K562 (cell line): ENCODE measurements around the gene SH3TC1. TPM values are rescaled to one million over a fixed set of nuclear protein-coding genes. Genes with fewer than 3 reads are reported as not detected.

Experiments used
- ATAC-seq: fragments of 200-7000 bp; cut with Tn5 transposase; 3 replicates; pipeline ENCODE4 v1.9.1; 2020; ENCODE audit warnings: moderate library complexity
- BruUV-seq: library from RNA; stranded (reverse); fragments of 400-500 nt; replicated peaks from 2 replicates; lab custom pipeline; 2021; lab: Mats Ljungman, UMichigan
- CTCF ChIA-PET: fragments of 300-600 bp; formaldehyde crosslinking; extraction: SDS; loops from one replicate; lab custom pipeline; 2021; ENCODE audit warnings: low intra/inter-chr PET ratio; lab: Yijun Ruan, JAX
- POLR2A ChIA-PET: fragments of 300-600, 350-650 bp; sonication (Branson Sonifier 250); formaldehyde crosslinking; extraction: SDS; loops from one replicate; lab custom pipeline; 2021; ENCODE audit warnings: antibody characterized with exemption, inconsistent platforms; lab: Yijun Ruan, JAX
- DNase-seq, 4 experiments: peaks; one replicate each; pipeline versions ENCODE4 v3.0.0 to v3.0.0-alpha.2; 2011 to 2018; ENCODE audit warnings: low spot score in 3 of 4, mixed read lengths in 3 of 4; ENCODE audit errors: extremely low read depth in 1 of 4
- FAIRE-seq: peaks from 2 replicates; lab custom pipeline; 2011; peaks lifted over from hg19 to GRCh38; lab: Jason Lieb, UNC
- H2AFZ ChIP-seq: 2 replicates; pipeline ENCODE4 v1.6.0; 2011; ENCODE audit warnings: low read depth, low read length, control low read depth, inconsistent platforms
- H3K27ac ChIP-seq: fragments of 200-600 bp; 3 replicates; pipeline ENCODE4 v1.8.0; 2011; ENCODE audit warnings: low read depth, mild to moderate bottlenecking, control low read depth, inconsistent platforms, low read length, moderate library complexity, mixed read lengths; ENCODE audit errors: extremely low read depth
- H3K27me3 ChIP-seq, 2 experiments: fragments of 300-600 bp in 1 of 2; 2 replicates in 1 of 2; 3 replicates in 1 of 2; pipeline versions ENCODE4 v1.6.0 to v1.8.0; 2011; ENCODE audit warnings: inconsistent platforms in 2 of 2, low read length in 2 of 2, mild to moderate bottlenecking in 1 of 2, mixed read lengths in 1 of 2, moderate library complexity in 1 of 2; ENCODE audit not compliant: control insufficient read depth in 2 of 2, insufficient read depth in 2 of 2
- H3K36me3 ChIP-seq: fragments of 300-600 bp; 3 replicates; pipeline ENCODE4 v1.8.0; 2011; ENCODE audit warnings: mild to moderate bottlenecking, low read length, inconsistent platforms; ENCODE audit not compliant: control insufficient read depth, insufficient read depth
- H3K4me1 ChIP-seq, 2 experiments: fragments of 200-600 bp in 1 of 2; replicated peaks in 1 of 2; 2 replicates in 1 of 2; 3 replicates in 1 of 2; pipeline versions ENCODE4 v1.5.1 to v1.8.0; 2011; ENCODE audit warnings: inconsistent platforms in 2 of 2, low read length in 2 of 2, mild to moderate bottlenecking in 1 of 2, mixed read lengths in 1 of 2, moderate library complexity in 1 of 2; ENCODE audit not compliant: control insufficient read depth in 2 of 2, insufficient read depth in 2 of 2
- H3K4me2 ChIP-seq: 2 replicates; pipeline ENCODE4 v1.6.1; 2011; ENCODE audit warnings: low read length, control low read depth, inconsistent platforms, mixed read lengths; ENCODE audit not compliant: insufficient read depth
- H3K4me3 ChIP-seq: fragments of 200-600 bp; sonication (generic), shearing (Covaris generic); 2 replicates; pipeline ENCODE4 v1.5.1; 2016; ENCODE audit warnings: control low read depth, inconsistent platforms
- H3K79me2 ChIP-seq: fragments of 200-600 bp; 3 replicates; pipeline ENCODE4 v1.8.0; 2011; ENCODE audit warnings: low read length, inconsistent platforms; ENCODE audit not compliant: control insufficient read depth, insufficient read depth
- H3K9ac ChIP-seq, 2 experiments: 2 replicates each; pipeline versions ENCODE4 v1.6.0 to v1.6.1; 2011; ENCODE audit warnings: low read depth in 2 of 2, low read length in 2 of 2, control low read depth in 1 of 2, inconsistent platforms in 1 of 2, mild to moderate bottlenecking in 1 of 2, mixed read lengths in 1 of 2; ENCODE audit not compliant: insufficient read depth in 1 of 2
- H3K9me1 ChIP-seq: one replicate; pipeline ENCODE4 v1.6.0; 2011; ENCODE audit warnings: inconsistent platforms, mild to moderate bottlenecking, low read length, moderate library complexity; ENCODE audit not compliant: control insufficient read depth, insufficient read depth
- H3K9me3 ChIP-seq: replicated peaks from 2 replicates; pipeline ENCODE4 v1.5.1; 2011; ENCODE audit warnings: low read depth, low read length, inconsistent platforms; ENCODE audit not compliant: control insufficient read depth, insufficient read depth
- H4K20me1 ChIP-seq: replicated peaks from 2 replicates; pipeline ENCODE4 v1.6.1; 2011; ENCODE audit warnings: low read length, inconsistent platforms, mixed read lengths; ENCODE audit not compliant: control insufficient read depth, insufficient read depth
- CTCF ChIP-seq, 3 experiments: IDR thresholded peaks in 2 of 3; conservative IDR thresholded peaks in 1 of 3; 2 replicates each; pipeline ENCODE4 v1.5.1; 2011 to 2012; ENCODE audit warnings: low read length in 3 of 3, mild to moderate bottlenecking in 3 of 3, control low read depth in 2 of 3, improper control_type of control experiment in 1 of 3, inconsistent platforms in 1 of 3, low read depth in 1 of 3, mixed read lengths in 1 of 3, moderate library complexity in 1 of 3; ENCODE audit not compliant: insufficient read depth in 2 of 3
- MLX ChIP-seq, 2 experiments: fragments of 450-650 bp in 1 of 2; sonication (generic) in 1 of 2; formaldehyde crosslinking; conservative IDR thresholded peaks; 2 replicates each; pipeline versions ENCODE4 v1.4.0 to v1.8.1; 2020 to 2022; ENCODE audit warnings: mild to moderate bottlenecking in 1 of 2, missing genetic modification reagents in 1 of 2
- RAD21 ChIP-seq, 2 experiments: fragments of 250-450 bp in 1 of 2; fragments of 450-650 bp in 1 of 2; sonication (Bioruptor Pico) in 1 of 2; formaldehyde crosslinking in 1 of 2; IDR thresholded peaks in 1 of 2; conservative IDR thresholded peaks in 1 of 2; 2 replicates each; pipeline versions ENCODE4 v1.4.0 to v1.8.0; 2020 to 2022; ENCODE audit warnings: mild to moderate bottlenecking in 2 of 2, moderate library complexity in 1 of 2
- SMAD3 ChIP-seq: fragments of 450-650 bp; formaldehyde crosslinking; conservative IDR thresholded peaks from 2 replicates; pipeline ENCODE4 v1.4.0; 2020; ENCODE audit warnings: mild to moderate bottlenecking
- ZNF282 ChIP-seq: sonication (generic); formaldehyde crosslinking; IDR thresholded peaks from 2 replicates; pipeline ENCODE4 v1.8.1; 2023; ENCODE audit warnings: missing genetic modification reagents
- WGBS: fragments of 100-300 bp; shearing (Covaris generic); methylation state at CpG from one replicate; pipeline ENCODE4 v1.1.6; 2016; ENCODE audit warnings: low coverage, mixed read lengths; ENCODE audit not compliant: insufficient coverage; ENCODE audit errors: missing lambda C conversion rate; 5-methylcytosine and 5-hydroxymethylcytosine counted together
- in situ Hi-C: fragments of 300-500 bp; cut with MboI; formaldehyde crosslinking; loops from 4 replicates; pipeline ENCODE4 v1.15.0; 2018; ENCODE audit warnings: inconsistent platforms, mixed read lengths
- intact Hi-C: fragments of 100-400 bp; cut with micrococcal nuclease; formaldehyde crosslinking; loops from 2 replicates; pipeline ENCODE4 v1.14.2; 2022
- polyA plus RNA-seq, 8 experiments: library from polyadenylated mRNA; depleted of rRNA in 4 of 8; stranded (reverse) in 5 of 8; unstranded in 3 of 8; fragments of >200 nt; fragmentation: Nextera tagmentation in 2 of 8; fragmentation: Illumina TruSeq in 1 of 8; extraction: Ambion mirVana in 2 of 8; extraction: Trizol in 1 of 8; gene quantifications; 2 replicates each; pipeline versions ENCODE4 v1.2.1 to v1.2.3, GENCODE V29; 2011 to 2014; ENCODE audit warnings: inconsistent platforms in 1 of 8, missing spikeins in 1 of 8
- total RNA-seq, 7 experiments: library from RNA; depleted of rRNA in 6 of 7; stranded (reverse); fragments of >200 nt in 6 of 7; fragmentation: Illumina TruSeq in 2 of 7; extraction: Trizol in 2 of 7; gene quantifications; 2 replicates each; pipeline versions ENCODE4 v1.2.1 to v1.2.3, GENCODE V29; 2011 to 2021; ENCODE audit warnings: low replicate concordance in 1 of 7

The SH3TC1 gene
- total and polyA plus RNA-seq, 9 of the 15 experiments (the other 6 are each of a cell fraction or from before 2014, with no cell fraction given): 0.04 to 2.1 (median 0.48) TPM; not detected in 1

GRCh38 chr4:8171984-8172924 is 26.8 kb upstream of the SH3TC1 start (continued):
- no peak for TF ChIP-seq MLX (CRISPR knock-in tag; conservative IDR thresholded peaks at IDR 0.05)

- no peak overlapping the region for H3K4me2 ChIP-seq
- DNase-seq (no peak), FAIRE-seq (no peak), ATAC-seq (no peak)
- H3K36me3 ChIP-seq: no peaks in the 10 kb centered on the region
- peaks cover 4 to 32% of the 10 kb centered on the region in 2 experiments; a peak in 3 of 5 replicates for H3K27me3 ChIP-seq
- H3K4me3 ChIP-seq: no peak overlapping the region
- no peaks in the 10 kb centered on the region for H3K79me2 ChIP-seq
- WGBS: 0% methylated on average over 11 of the region's 13 CpGs
- no peak overlapping the region for H3K27ac ChIP-seq
- peaks cover 0 to 3% of the 10 kb centered on the region in 2 experiments; a peak in 1 of 5 replicates for H3K4me1 ChIP-seq
- peaks cover 9% of the 10 kb centered on the region; the same call in 1 of the 2 replicates for H4K20me1 ChIP-seq
- CTCF ChIA-PET: no interaction called here
- POLR2A ChIA-PET: no interaction called here
- BruUV-seq: no TSS peak
- no peak overlapping the region for H2AFZ ChIP-seq
- peaks cover 3% of the 10 kb centered on the region for H3K9me1 ChIP-seq
- no peak for TF ChIP-seq SMAD3 (CRISPR knock-in tag)
- 0 out of 4 replicates have a peak, but pooled peaks of 1 of the 2 experiments have one; percentile 4 for TF ChIP-seq RAD21 (CRISPR knock-in tag; conservative IDR thresholded peaks at IDR 0.05 in 1 of 2, IDR thresholded peaks at IDR 0.05 in 1 of 2)
- TF ChIP-seq ZNF282: no peak
- 0 out of 6 replicates have a peak, but pooled peaks of 1 of the 3 experiments have one; percentile 6 for TF ChIP-seq CTCF (IDR thresholded peaks at IDR 0.05 in 2 of 3, conservative IDR thresholded peaks at IDR 0.05 in 1 of 3; ENCODE audit: insufficient read depth in 2 of 3, low read depth in 1 of 3, low read length in 3 of 3)
- in situ Hi-C loops: no loop called here
- H3K9me3 ChIP-seq: no peaks in the 10 kb centered on the region
- no peak overlapping the region for H3K9ac ChIP-seq
- intact Hi-C loops: loop anchor here (10.0 kb wide), 1 partner anchor 231 kb away; no protein-coding TSS in a partner anchor
Observed at GRCh38 chr4:8173492-8174242, 25.4 kb upstream of the SH3TC1 start.
